ENCODE data around the gene FBXW11. TPM values are rescaled to one million over a fixed set of nuclear protein-coding genes. Genes with fewer than 3 reads are reported as not detected.

Gene FBXW11
- total and polyA plus RNA-seq, 2 of the 8 experiments (the other 6 are each of a cell fraction or from before 2014, with no cell fraction given) = 45.0 to 75.6 TPM

DNA sequence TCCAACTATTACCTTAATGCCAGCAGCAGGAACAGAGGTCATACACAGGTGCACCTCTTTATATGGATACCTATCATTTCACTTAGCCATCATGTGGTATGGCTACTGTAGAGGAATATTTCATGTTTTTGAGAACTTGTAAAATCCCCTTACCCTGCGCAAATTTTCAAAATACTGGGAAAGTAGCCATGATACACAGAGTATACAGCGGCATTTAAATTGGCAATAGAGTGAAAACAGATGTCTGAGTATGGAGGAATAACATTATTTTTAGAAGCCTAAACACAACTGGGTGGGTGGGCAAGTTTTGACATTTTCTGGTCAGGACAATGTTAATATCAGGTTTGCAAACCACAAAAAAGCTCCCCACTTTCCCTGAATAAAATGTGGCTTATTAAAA lies 111.4 kb downstream of the FBXW11 start:
- DNase-seq (ENCODE audit: low read depth in 1 of 2, low spot score in 2 of 2) (no peak), FAIRE-seq (no peak)
- WGBS, 2 experiments (ENCODE audit: extremely low coverage in 1 of 2, insufficient coverage in 1 of 2, insufficient read length in 1 of 2, insufficient replicate concordance in 2 of 2, low coverage in 1 of 2, low lambda C conversion rate in 2 of 2, missing lambda C conversion rate in 1 of 2) = 95% methylated on average over 2 of the region's 2 CpGs; no CpG with 5 or more reads in 1 of the 2 experiments
- H3K9me3 ChIP-seq (ENCODE audit: insufficient read depth in 2 of 2, low read depth in 1 of 2, low read length in 1 of 2) = no peaks in the 10 kb centered on the region
- no peak overlapping the region for H3K56ac ChIP-seq (replicated peaks; ENCODE audit: insufficient read length, low read depth, low read length)
- no peaks in the 10 kb centered on the region for H3K27me3 ChIP-seq (replicated peaks in 1 of 4; ENCODE audit: control insufficient read depth in 3 of 4, extremely low read depth in 1 of 4, insufficient read depth in 3 of 4, low read length in 3 of 4)
- no peak overlapping the region for H3K18ac ChIP-seq (ENCODE audit: extremely low read depth, low read length)
- TF ChIP-seq RNF2 (IDR thresholded peaks at IDR 0.05; ENCODE audit: borderline replicate concordance, low read depth, low read length, missing control alignments, poor library complexity, severe bottlenecking) (no peak), SUZ12 (IDR thresholded peaks at IDR 0.05; ENCODE audit: low read length) (no peak), CEBPB (IDR thresholded peaks at IDR 0.05; ENCODE audit: low read depth, low read length) (no peak), KDM4A (IDR thresholded peaks at IDR 0.05; ENCODE audit: low read depth, low read length, severe bottlenecking) (no peak), RXRA (IDR thresholded peaks at IDR 0.05; ENCODE audit: insufficient read depth, low read depth, low read length) (no peak), CBX8 (IDR thresholded peaks at IDR 0.05; ENCODE audit: borderline replicate concordance, low read depth, low read length) (no peak), ASH2L (IDR thresholded peaks at IDR 0.05; ENCODE audit: low read length) (no peak), SP4 (IDR thresholded peaks at IDR 0.05; ENCODE audit: low read length) (no peak), CHD2 (IDR thresholded peaks at IDR 0.05; ENCODE audit: low read length) (no peak), POLR2A (IDR thresholded peaks at IDR 0.05; ENCODE audit: control extremely low read depth in 1 of 2, low read depth in 2 of 2, low read length in 2 of 2) (no peak), YY1 (IDR thresholded peaks at IDR 0.05; ENCODE audit: low read depth, low read length) (no peak), SIRT6 (IDR thresholded peaks at IDR 0.05; ENCODE audit: low read length) (no peak), BCL11A (IDR thresholded peaks at IDR 0.05; ENCODE audit: low read depth in 2 of 2, low read length in 2 of 2) (no peak), TAF1 (IDR thresholded peaks at IDR 0.05; ENCODE audit: low read depth, low read length) (no peak), ZNF274 (IDR thresholded peaks at IDR 0.05; ENCODE audit: borderline replicate concordance, extremely low read depth, low read length) (no peak)
- TF ChIP-seq, protein P1, sequence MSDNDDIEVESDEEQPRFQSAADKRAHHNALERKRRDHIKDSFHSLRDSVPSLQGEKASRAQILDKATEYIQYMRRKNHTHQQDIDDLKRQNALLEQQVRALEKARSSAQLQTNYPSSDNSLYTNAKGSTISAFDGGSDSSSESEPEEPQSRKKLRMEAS (IDR thresholded peaks at IDR 0.05) = no peak
- H3K14ac ChIP-seq (ENCODE audit: insufficient read length) = no peak overlapping the region
- no peaks in the 10 kb centered on the region for H3K79me1 ChIP-seq (ENCODE audit: low read depth, low read length)
- H2BK12ac ChIP-seq (ENCODE audit: low read depth, low read length) = no peak overlapping the region
- H2BK5ac ChIP-seq (ENCODE audit: low read depth, low read length) = no peak overlapping the region
- CTCF ChIA-PET (ENCODE audit: partially characterized antibody) = interaction anchor here (0.9 kb wide), 1 partner anchor 80 kb away, joined by 3 read pairs; no protein-coding TSS in a partner anchor
- H3K9ac ChIP-seq (replicated peaks in 1 of 4; ENCODE audit: extremely low read depth in 1 of 4, low read depth in 3 of 4, low read length in 3 of 4) = no peak overlapping the region
- no peak overlapping the region for H4K91ac ChIP-seq (replicated peaks; ENCODE audit: insufficient read length, low read length)
- H4K20me1 ChIP-seq (replicated peaks in 1 of 2; ENCODE audit: control insufficient read depth in 1 of 2, insufficient read depth in 2 of 2, low read length in 2 of 2) = peaks cover 3% of the 10 kb centered on the region in 2 experiments
- H3K4me1 ChIP-seq (replicated peaks in 1 of 4; ENCODE audit: control insufficient read depth in 3 of 4, insufficient read depth in 4 of 4, low read length in 3 of 4) = no peaks in the 10 kb centered on the region
- H3K4me2 ChIP-seq (ENCODE audit: insufficient read depth in 1 of 2, low read depth in 2 of 2, low read length in 2 of 2) = no peak overlapping the region
- H3K23ac ChIP-seq (ENCODE audit: insufficient read length) = no peak overlapping the region
- H3K79me2 ChIP-seq (ENCODE audit: control insufficient read depth in 1 of 2, insufficient read depth in 2 of 2, low read length in 2 of 2) = peaks cover 0 to 17% of the 10 kb centered on the region in 2 experiments; a peak in 2 of 4 replicates
- no peak overlapping the region for H3K4me3 ChIP-seq (ENCODE audit: extremely low read depth in 1 of 4, insufficient read depth in 2 of 4, low read depth in 3 of 4, low read length in 4 of 4)
- no peak overlapping the region for H3K4ac ChIP-seq (replicated peaks; ENCODE audit: insufficient read length, low read depth, low read length)
- no peak overlapping the region for H2BK120ac ChIP-seq (replicated peaks; ENCODE audit: low read depth, low read length)
- H3K36me3 ChIP-seq (ENCODE audit: control insufficient read depth in 2 of 4, insufficient read depth in 4 of 4, low read length in 3 of 4) = peaks cover 0 to 39% (median 13%) of the 10 kb centered on the region in 4 experiments
- H4K5ac ChIP-seq (ENCODE audit: insufficient read length, low read depth, low read length) = no peak overlapping the region
- H2AFZ ChIP-seq (ENCODE audit: low read length) = no peak overlapping the region
- H2BK15ac ChIP-seq (ENCODE audit: low read length) = no peak overlapping the region
- no peak overlapping the region for H2BK20ac ChIP-seq (ENCODE audit: low read length)
- no peaks in the 10 kb centered on the region for H3K23me2 ChIP-seq (ENCODE audit: low read depth, low read length)
- H4K8ac ChIP-seq (ENCODE audit: extremely low read depth, insufficient read depth, low read length) = no peak overlapping the region
- POLR2A ChIA-PET (ENCODE audit: partially characterized antibody) = no interaction called here
- no peak overlapping the region for H2AK5ac ChIP-seq (ENCODE audit: low read depth, low read length)
- no peak overlapping the region for H3K27ac ChIP-seq (ENCODE audit: low read depth, low read length)

Measured in H1 (cell line).